CD4-positive, alpha-beta T cell treated with Interleukin-12 subunit alpha and Interleukin-12 subunit beta, for 1 hour (primary cell): Measurements from ENCODE around the gene GTF2IRD1.
A peak's percentile ranks its signal among the peaks of the same experiment; 100 is the strongest.
"Not testable (repeated sequence)": the region's sequence is repeated elsewhere in the genome, so short reads cannot be mapped to it uniquely, and the experiment has no call there.

Experiments used
- DNase-seq: peaks from one replicate; pipeline ENCODE4 v3.0.0-alpha.2; 2020

Gene GTF2IRD1

GRCh38 chr7:74612015-74612829 lies 158.5 kb downstream of the GTF2IRD1 start:
- no peak for DNase-seq

- no peak for DNase-seq
Observed at GRCh38 chr7:74615933-74616780, 162.5 kb downstream of the GTF2IRD1 start.

- no peak for DNase-seq
Observed at GRCh38 chr7:74617180-74617744, 163.6 kb downstream of the GTF2IRD1 start.

GRCh38 chr7:74619235-74619860 lies 165.6 kb downstream of the GTF2IRD1 start:
- no peak for DNase-seq

- no peak for DNase-seq
Observed at GRCh38 chr7:74622228-74622749, 168.6 kb downstream of the GTF2IRD1 start.

GRCh38 chr7:74623135-74623534 lies 169.4 kb downstream of the GTF2IRD1 start:
- no peak for DNase-seq

GRCh38 chr7:74625446-74625845 lies 171.7 kb downstream of the GTF2IRD1 start:
- DNase-seq: peak; percentile 36

GRCh38 chr7:74627661-74628411 lies 174.1 kb downstream of the GTF2IRD1 start:
- DNase-seq: no peak

- no peak for DNase-seq
Observed at GRCh38 chr7:74632505-74632904, 178.8 kb downstream of the GTF2IRD1 start.

GRCh38 chr7:74633451-74633921 lies 179.8 kb downstream of the GTF2IRD1 start:
- no peak for DNase-seq

GRCh38 chr7:74637745-74638144 lies 184.0 kb downstream of the GTF2IRD1 start:
- DNase-seq: no peak

GRCh38 chr7:74650055-74650454 lies 196.3 kb downstream of the GTF2IRD1 start:
- DNase-seq: peak; percentile 81

GRCh38 chr7:74650493-74651132 lies 196.9 kb downstream of the GTF2IRD1 start:
- DNase-seq: not testable (repeated sequence)

- not testable (repeated sequence) for DNase-seq
Observed at GRCh38 chr7:74651133-74651504, 197.4 kb downstream of the GTF2IRD1 start.
